Endothelial cell of umbilical vein (primary cell): ENCODE measurements around the gene UGT1A7.

Experiments
- GATA2 ChIP-seq: IDR thresholded peaks from 2 replicates; pipeline ENCODE4 v1.7.0; 2011; ENCODE audit warnings: low read depth, mild to moderate bottlenecking, moderate library complexity, mixed read lengths, low read length; ENCODE audit not compliant: insufficient read length, insufficient read depth
- MYC ChIP-seq: IDR thresholded peaks from one replicate; pipeline ENCODE4 v1.6.1; 2011; ENCODE audit warnings: mild to moderate bottlenecking, low read depth, low read length
- POLR2A ChIP-seq: IDR thresholded peaks from 2 replicates; pipeline ENCODE4 v1.6.1; 2012; ENCODE audit warnings: low read depth, mild to moderate bottlenecking, control low read depth, low read length
- POLR2AphosphoS5 ChIP-seq: IDR thresholded peaks from 2 replicates; pipeline ENCODE4 v1.6.1; 2012; ENCODE audit warnings: low read depth, mild to moderate bottlenecking, control low read depth, low read length, moderate library complexity; ENCODE audit not compliant: insufficient read depth
- TF ChIP-seq, protein P1 (sequence below), 2 donors: IDR thresholded peaks; 1 replicate in 1 of 2; 2 replicates in 1 of 2; pipeline ENCODE4 v1.5.1; 2011; ENCODE audit warnings: low read length in 2 of 2, mild to moderate bottlenecking in 2 of 2, moderate library complexity in 2 of 2, control low read depth in 1 of 2, inconsistent platforms in 1 of 2, low read depth in 1 of 2; ENCODE audit not compliant: insufficient read depth in 1 of 2; ENCODE audit errors: extremely low read depth in 1 of 2
- TF ChIP-seq, protein P2 (sequence below): IDR thresholded peaks from 2 replicates; pipeline ENCODE4 v1.6.1; 2011; ENCODE audit not compliant: insufficient read depth, insufficient read length

DNA sequence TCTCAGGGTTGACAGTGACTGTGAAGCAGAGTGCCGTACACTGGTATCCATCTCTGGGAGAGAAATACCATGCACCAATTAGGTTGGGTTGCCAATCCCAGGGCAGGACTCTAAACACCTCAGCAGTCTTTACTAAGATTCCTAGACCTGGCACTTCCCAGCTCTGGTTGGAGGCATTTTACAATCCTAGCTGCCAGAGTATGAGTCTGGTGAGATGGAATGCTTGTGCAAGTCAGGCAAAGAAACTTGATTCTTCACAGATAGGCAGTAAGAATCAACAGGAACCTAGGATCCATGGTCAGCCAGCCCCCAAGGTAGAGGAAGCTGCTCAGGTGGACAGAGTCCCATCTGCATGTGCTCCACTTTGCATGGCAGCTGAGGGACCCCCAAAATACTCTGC, 25.0 kb downstream of the UGT1A7 start:
- no peak for TF ChIP-seq MYC
- TF ChIP-seq POLR2AphosphoS5 = no peak
- TF ChIP-seq, protein P1, sequence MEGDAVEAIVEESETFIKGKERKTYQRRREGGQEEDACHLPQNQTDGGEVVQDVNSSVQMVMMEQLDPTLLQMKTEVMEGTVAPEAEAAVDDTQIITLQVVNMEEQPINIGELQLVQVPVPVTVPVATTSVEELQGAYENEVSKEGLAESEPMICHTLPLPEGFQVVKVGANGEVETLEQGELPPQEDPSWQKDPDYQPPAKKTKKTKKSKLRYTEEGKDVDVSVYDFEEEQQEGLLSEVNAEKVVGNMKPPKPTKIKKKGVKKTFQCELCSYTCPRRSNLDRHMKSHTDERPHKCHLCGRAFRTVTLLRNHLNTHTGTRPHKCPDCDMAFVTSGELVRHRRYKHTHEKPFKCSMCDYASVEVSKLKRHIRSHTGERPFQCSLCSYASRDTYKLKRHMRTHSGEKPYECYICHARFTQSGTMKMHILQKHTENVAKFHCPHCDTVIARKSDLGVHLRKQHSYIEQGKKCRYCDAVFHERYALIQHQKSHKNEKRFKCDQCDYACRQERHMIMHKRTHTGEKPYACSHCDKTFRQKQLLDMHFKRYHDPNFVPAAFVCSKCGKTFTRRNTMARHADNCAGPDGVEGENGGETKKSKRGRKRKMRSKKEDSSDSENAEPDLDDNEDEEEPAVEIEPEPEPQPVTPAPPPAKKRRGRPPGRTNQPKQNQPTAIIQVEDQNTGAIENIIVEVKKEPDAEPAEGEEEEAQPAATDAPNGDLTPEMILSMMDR (IDR thresholded peaks at IDR 0.05; ENCODE audit: extremely low read depth in 1 of 2, insufficient read depth in 1 of 2, low read depth in 1 of 2, low read length in 2 of 2) = no peak
- TF ChIP-seq POLR2A = no peak
- TF ChIP-seq, protein P2, sequence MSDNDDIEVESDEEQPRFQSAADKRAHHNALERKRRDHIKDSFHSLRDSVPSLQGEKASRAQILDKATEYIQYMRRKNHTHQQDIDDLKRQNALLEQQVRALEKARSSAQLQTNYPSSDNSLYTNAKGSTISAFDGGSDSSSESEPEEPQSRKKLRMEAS = no peak
- no peak for TF ChIP-seq GATA2
